Measurements from ENCODE around the gene CXCR6. TPM values are rescaled to one million over a fixed set of nuclear protein-coding genes. Genes with fewer than 3 reads are reported as not detected.

Gene CXCR6
- total RNA-seq, 1 experiment from 2014 or later = not detected

DNA sequence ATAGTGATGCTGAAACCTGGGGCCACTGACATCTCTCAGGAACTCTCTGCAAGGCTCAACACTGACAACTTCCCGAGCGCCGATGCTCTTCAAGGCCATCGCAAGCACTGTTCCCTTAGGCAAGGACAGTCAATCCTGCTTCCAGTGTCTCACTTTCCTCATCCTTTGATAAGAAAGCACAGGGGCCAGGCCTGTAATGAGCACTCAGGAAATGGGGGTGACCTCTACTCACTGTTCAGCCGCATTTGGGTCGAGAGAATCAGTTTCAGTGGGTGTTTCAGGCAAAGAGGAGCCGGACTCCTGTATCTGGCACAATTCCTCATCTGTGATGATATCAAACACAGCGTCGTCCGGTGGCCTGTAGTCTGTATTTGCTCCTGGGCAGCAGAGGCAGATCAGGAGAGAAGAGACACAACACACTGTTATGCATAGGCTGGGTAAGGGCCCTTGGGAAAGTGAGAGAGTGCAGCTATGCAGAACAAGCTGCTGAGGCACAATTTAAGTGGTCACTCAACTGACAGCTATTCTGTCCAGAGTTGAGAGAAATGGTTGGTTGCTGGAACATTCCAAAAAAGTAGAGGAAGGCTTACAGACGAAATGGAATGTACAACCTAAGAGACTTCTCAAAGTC is 11.9 kb downstream of the CXCR6 start:
- Histone ChIP-seq H3K23ac (ENCODE audit: insufficient read length, low read depth, low read length) (no peak overlapping the region), H2BK120ac (ENCODE audit: low read depth, low read length, poor library complexity, severe bottlenecking) (no peak overlapping the region), H2AK5ac (ENCODE audit: insufficient read length, low read length) (no peak overlapping the region), H3K9me3 (ENCODE audit: control insufficient read depth, low read depth, low read length) (no peaks in the 10 kb centered on the region), H2BK20ac (ENCODE audit: low read depth, low read length, poor library complexity, severe bottlenecking) (no peak overlapping the region), H4K20me1 (ENCODE audit: control insufficient read depth, insufficient read depth, insufficient read length) (no peaks in the 10 kb centered on the region), H3K79me1 (ENCODE audit: insufficient read depth, low read depth, low read length, poor library complexity, severe bottlenecking) (no peaks in the 10 kb centered on the region), H2AFZ (ENCODE audit: low read length) (no peak overlapping the region), H3K4me1 (ENCODE audit: insufficient read depth, low read length) (no peaks in the 10 kb centered on the region), H2BK15ac (ENCODE audit: low read depth, low read length) (no peak overlapping the region), H3K27ac (ENCODE audit: insufficient read length, low read depth, low read length) (no peak overlapping the region), H3K56ac (ENCODE audit: insufficient read length, low read depth, low read length) (no peak overlapping the region), H3K27me3 (ENCODE audit: insufficient read depth, low read length) (no peaks in the 10 kb centered on the region), H3K9ac (ENCODE audit: extremely low read depth, insufficient read length, low read length) (no peak overlapping the region), H3K23me2 (ENCODE audit: insufficient read length, low read depth, low read length, poor library complexity, severe bottlenecking) (no peaks in the 10 kb centered on the region), H2BK5ac (ENCODE audit: insufficient read length, low read length) (no peak overlapping the region), H4K5ac (ENCODE audit: insufficient read length, low read depth, low read length) (no peak overlapping the region), H3K4ac (ENCODE audit: low read depth, low read length) (no peak overlapping the region), H3K18ac (ENCODE audit: insufficient read length, low read depth, low read length) (no peak overlapping the region), H3T11ph (ENCODE audit: low read length) (no peak overlapping the region), H4K91ac (ENCODE audit: insufficient read length, low read depth, low read length) (no peak overlapping the region), H2BK12ac (ENCODE audit: insufficient read length, low read depth, low read length) (no peak overlapping the region), H4K8ac (replicated peaks; ENCODE audit: insufficient read length, low read depth, low read length) (no peak overlapping the region), H3K4me2 (ENCODE audit: insufficient read depth, insufficient read length, low read length) (no peak overlapping the region), H3K14ac (ENCODE audit: insufficient read depth, low read length) (no peak overlapping the region), H3K79me2 (ENCODE audit: insufficient read depth, low read length) (no peaks in the 10 kb centered on the region)
- no peaks in the 10 kb centered on the region for H3K27me3 Mint-ChIP-seq (ENCODE audit: low read depth)
- TF ChIP-seq, protein P1, sequence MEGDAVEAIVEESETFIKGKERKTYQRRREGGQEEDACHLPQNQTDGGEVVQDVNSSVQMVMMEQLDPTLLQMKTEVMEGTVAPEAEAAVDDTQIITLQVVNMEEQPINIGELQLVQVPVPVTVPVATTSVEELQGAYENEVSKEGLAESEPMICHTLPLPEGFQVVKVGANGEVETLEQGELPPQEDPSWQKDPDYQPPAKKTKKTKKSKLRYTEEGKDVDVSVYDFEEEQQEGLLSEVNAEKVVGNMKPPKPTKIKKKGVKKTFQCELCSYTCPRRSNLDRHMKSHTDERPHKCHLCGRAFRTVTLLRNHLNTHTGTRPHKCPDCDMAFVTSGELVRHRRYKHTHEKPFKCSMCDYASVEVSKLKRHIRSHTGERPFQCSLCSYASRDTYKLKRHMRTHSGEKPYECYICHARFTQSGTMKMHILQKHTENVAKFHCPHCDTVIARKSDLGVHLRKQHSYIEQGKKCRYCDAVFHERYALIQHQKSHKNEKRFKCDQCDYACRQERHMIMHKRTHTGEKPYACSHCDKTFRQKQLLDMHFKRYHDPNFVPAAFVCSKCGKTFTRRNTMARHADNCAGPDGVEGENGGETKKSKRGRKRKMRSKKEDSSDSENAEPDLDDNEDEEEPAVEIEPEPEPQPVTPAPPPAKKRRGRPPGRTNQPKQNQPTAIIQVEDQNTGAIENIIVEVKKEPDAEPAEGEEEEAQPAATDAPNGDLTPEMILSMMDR (conservative IDR thresholded peaks at IDR 0.05) = no peak
- DNase-seq = no peak
- no peak overlapping the region for H3K4me3 Mint-ChIP-seq
- no peak overlapping the region for H3K27ac Mint-ChIP-seq
- no peaks in the 10 kb centered on the region for H3K9me3 Mint-ChIP-seq
- WGBS (ENCODE audit: extremely low coverage, insufficient read length, low lambda C conversion rate) = no CpG with 5 or more reads among the region's 11 CpGs
- H3K4me1 Mint-ChIP-seq = no peaks in the 10 kb centered on the region
- peaks cover 23 to 83% (median 83%) of the 10 kb centered on the region in 3 experiments; a peak in 6 of 7 replicates for H3K36me3 Mint-ChIP-seq (ENCODE audit: insufficient read depth in 1 of 3, low read depth in 3 of 3)

Data from H9 (cell line).